ENCODE measurements around the gene DBET. TPM values are rescaled to one million over a fixed set of nuclear protein-coding genes. Genes with fewer than 3 reads are reported as not detected.
"Not testable (repeated sequence)": the region's sequence is repeated elsewhere in the genome, so short reads cannot be mapped to it uniquely, and the experiment has no call there.

DBET gene
- total RNA-seq, 1 donor from 2014 or later: not detected

DNA sequence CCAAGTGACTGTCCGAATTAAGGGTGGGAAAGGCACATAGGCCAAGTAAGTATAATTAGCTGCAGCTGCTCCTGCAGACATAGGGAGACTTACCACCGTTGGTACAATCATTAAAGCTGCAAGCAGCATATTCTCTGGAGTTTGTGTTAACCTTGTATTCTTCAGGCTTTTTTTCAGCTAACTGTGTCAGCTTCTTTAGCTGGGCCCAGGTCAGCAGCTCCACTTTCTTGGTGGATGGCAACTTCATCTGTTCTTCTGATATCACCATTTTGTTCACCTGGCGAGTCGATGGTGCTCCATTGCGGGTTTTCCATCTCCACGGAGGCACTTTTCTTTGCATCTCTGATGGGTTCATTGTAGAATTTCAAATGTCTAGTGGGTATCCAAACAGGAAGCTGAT, 44.5 kb downstream of the DBET start:
- not testable (repeated sequence) for H3K4me3 Mint-ChIP-seq; H3K36me3 Mint-ChIP-seq; H3K27me3 Mint-ChIP-seq (ENCODE audit: low read depth); DNase-seq (ENCODE audit: low spot score in 2 of 2, unreplicated experiment in 2 of 2); H3K9me3 Mint-ChIP-seq; H3K4me1 Mint-ChIP-seq; H3K27ac Mint-ChIP-seq

DNA sequence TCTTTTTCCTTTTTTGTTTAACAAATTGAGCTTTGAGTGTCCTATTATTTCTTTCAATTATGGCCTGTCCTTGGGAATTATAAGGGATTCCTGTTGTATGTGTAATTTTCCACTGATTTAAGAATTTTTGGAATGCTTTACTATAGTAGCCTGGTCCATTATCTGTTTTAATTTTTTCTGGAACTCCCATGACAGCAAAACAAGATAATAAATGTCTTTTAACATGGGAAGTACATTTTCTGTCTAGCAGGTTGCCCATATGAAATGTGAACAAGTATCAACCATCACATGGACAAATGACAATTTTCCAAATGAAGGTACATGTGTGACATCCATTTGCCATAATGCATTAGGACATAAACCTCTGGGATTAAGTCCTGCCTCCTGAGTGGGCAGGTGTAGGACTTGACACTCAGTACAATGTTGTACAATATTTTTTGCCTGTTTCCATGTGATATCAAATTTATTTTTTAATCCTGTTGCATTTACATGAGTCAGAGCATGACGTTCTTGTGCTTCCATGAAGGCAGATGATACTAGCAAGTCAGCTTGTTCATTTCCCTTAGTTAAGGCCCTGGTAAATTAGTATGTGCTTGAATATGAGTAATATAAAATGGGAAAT, 45.2 kb downstream of the DBET start:
- not testable (repeated sequence) for H3K27me3 Mint-ChIP-seq (ENCODE audit: low read depth); H3K4me1 Mint-ChIP-seq; H3K27ac Mint-ChIP-seq; H3K4me3 Mint-ChIP-seq; H3K36me3 Mint-ChIP-seq; H3K9me3 Mint-ChIP-seq; DNase-seq (ENCODE audit: low spot score in 2 of 2, unreplicated experiment in 2 of 2)

DNA sequence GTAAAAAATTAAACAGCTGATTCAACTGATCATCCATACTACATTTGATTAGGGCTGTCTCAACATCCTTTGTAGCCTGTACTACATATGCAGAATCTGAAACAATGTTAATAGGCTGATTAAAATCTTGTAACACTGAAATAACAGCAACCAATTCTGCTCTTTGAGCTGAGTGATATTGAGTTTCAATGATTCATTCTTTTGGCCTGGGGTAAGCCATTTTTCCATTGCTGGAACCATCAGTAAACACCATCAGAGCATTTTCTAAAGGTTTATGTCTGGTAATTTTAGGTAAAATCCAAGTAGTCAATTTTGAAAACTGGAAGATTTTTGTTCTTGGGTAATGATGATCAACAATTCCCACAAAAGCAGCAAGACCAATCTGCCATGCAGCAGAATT, 45.7 kb downstream of the DBET start:
- not testable (repeated sequence) for H3K27ac Mint-ChIP-seq; DNase-seq (ENCODE audit: low spot score in 2 of 2, unreplicated experiment in 2 of 2); H3K4me1 Mint-ChIP-seq; H3K4me3 Mint-ChIP-seq; H3K27me3 Mint-ChIP-seq (ENCODE audit: low read depth); H3K36me3 Mint-ChIP-seq; H3K9me3 Mint-ChIP-seq

DNA sequence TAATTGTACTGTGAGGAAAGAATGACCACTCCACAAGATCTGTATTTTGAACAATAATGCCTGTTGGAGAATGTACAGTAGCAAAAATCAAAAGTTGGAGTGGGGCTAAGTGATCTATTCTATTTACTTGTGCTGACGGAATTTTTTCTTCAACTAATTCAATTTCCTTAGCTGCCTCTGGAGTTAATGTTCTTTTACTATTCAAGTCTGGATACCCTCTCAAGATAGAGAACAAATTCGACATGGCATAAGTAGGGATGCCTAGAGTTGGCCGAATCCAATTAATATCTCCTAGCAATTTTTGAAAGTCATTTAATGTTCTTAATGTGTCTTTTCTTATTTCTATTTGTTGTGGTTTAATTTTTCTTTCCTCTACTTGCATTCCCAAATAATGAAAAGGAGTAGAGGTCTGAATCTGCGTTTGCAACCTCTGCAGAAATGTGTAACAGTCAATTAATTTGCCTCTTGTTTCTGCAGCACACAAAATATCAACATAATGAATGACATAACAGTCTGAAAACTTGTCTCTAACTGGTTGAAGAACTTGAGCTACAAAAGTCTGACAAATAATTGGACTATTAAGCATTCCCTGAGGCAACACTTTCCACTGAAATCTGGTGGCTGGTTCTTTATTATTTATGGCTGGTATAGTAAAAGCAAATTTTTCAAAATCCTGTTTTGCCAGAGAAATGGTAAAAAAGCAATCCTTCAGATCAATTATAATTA, 46.4 kb downstream of the DBET start:
- not testable (repeated sequence) for H3K4me3 Mint-ChIP-seq; DNase-seq (ENCODE audit: low spot score in 2 of 2, unreplicated experiment in 2 of 2); H3K9me3 Mint-ChIP-seq; H3K36me3 Mint-ChIP-seq; H3K27me3 Mint-ChIP-seq (ENCODE audit: low read depth); H3K4me1 Mint-ChIP-seq; H3K27ac Mint-ChIP-seq

DNA sequence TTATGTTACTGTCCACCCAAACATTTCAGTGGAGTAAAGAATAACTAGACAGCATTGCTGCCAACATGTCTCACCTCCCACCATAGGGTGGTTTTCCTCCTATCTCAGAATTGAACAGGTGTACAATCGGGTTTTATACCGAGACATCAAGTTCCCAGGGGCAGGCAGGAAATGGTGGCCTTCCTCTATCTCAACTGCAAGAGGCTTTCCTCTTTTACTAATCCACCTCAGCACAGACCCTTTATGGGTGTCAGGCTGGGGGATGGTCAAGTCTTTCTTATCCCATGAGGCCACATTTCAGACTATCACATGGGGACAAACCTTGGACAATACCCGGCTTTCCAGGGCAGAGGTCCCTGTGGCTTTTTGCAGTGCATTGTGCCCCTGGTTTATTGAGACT, 48.6 kb downstream of the DBET start:
- not testable (repeated sequence) for H3K9me3 Mint-ChIP-seq; H3K36me3 Mint-ChIP-seq; H3K27me3 Mint-ChIP-seq (ENCODE audit: low read depth); H3K4me1 Mint-ChIP-seq; H3K4me3 Mint-ChIP-seq; DNase-seq (ENCODE audit: low spot score in 2 of 2, unreplicated experiment in 2 of 2); H3K27ac Mint-ChIP-seq

DNA sequence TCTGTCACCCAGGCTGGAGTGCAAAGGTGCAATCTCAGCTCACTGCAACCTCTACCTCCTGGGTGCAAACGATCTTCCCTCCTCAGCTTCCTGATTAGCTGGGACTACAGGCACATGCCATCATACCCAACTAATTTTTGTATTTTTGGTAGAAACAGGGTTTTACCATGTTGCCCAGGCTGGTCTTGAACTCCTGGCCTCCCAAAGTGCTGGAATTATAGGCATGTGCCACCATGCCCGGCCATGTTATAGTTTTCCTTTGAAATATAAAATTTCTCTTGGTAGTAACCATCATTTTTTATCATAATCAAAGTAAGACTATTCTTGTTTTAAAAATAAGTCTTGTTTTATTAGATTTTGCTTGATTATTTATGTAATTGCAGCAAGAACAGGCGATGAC, 50.7 kb downstream of the DBET start:
- not testable (repeated sequence) for DNase-seq (ENCODE audit: low spot score in 2 of 2, unreplicated experiment in 2 of 2); H3K27ac Mint-ChIP-seq; H3K27me3 Mint-ChIP-seq (ENCODE audit: low read depth); H3K4me1 Mint-ChIP-seq; H3K4me3 Mint-ChIP-seq; H3K36me3 Mint-ChIP-seq
- peaks cover 13% of the 10 kb centered on the region for H3K9me3 Mint-ChIP-seq

Other genes with a start within 250 kb of the DBET start
- gene FRG1, start 123.6 kb upstream of the DBET start, total RNA-seq: 30.5 to 37.2 TPM (median 37.0 TPM) in 3 replicates
- gene FRG2, start 37.2 kb upstream of the DBET start, total RNA-seq: not detected in 3 replicates
- gene DUX4, start 109.3 kb downstream of the DBET start, total RNA-seq: not detected in 3 replicates